HG02759 (cell line): ENCODE measurements around the gene EID3.
"Not testable (repeated sequence)": the region's sequence is repeated elsewhere in the genome, so short reads cannot be mapped to it uniquely, and the experiment has no call there.

Experiments
- ATAC-seq: cut with Tn5 transposase; IDR thresholded peaks from one replicate; pipeline ENCODE4 v1.9.1; 2021; ENCODE audit warnings: mild to moderate bottlenecking, moderate library complexity; ENCODE audit not compliant: unreplicated experiment

The EID3 gene

GRCh38 chr12:104288635-104289274 lies 14.8 kb upstream of the EID3 start:
- peak; percentile 53 for ATAC-seq

- no peak for ATAC-seq
These were observed 13.2 kb upstream of the EID3 start for GRCh38 chr12:104290320-104290719.

GRCh38 chr12:104290855-104291254 lies 12.7 kb upstream of the EID3 start:
- no peak for ATAC-seq

- ATAC-seq: no peak
These were observed 11.5 kb upstream of the EID3 start for GRCh38 chr12:104291867-104292524.

GRCh38 chr12:104292872-104293794 lies 10.4 kb upstream of the EID3 start:
- ATAC-seq: no peak

- ATAC-seq: not testable (repeated sequence)
These were observed 9.2 kb upstream of the EID3 start for GRCh38 chr12:104294158-104294859.

- ATAC-seq: no peak
These were observed 8.4 kb upstream of the EID3 start for GRCh38 chr12:104294927-104295668.

GRCh38 chr12:104295954-104296353 lies 7.6 kb upstream of the EID3 start:
- no peak for ATAC-seq

GRCh38 chr12:104296718-104297117 lies 6.8 kb upstream of the EID3 start:
- ATAC-seq: no peak

- no peak for ATAC-seq
These were observed 5.9 kb upstream of the EID3 start for GRCh38 chr12:104297477-104298113.

- no peak for ATAC-seq
These were observed 3.6 kb upstream of the EID3 start for GRCh38 chr12:104299842-104300481.

GRCh38 chr12:104304261-104305009 lies 896 bp downstream of the EID3 start:
- ATAC-seq: no peak

- ATAC-seq: no peak
These were observed 1.8 kb downstream of the EID3 start for GRCh38 chr12:104305349-104305748.

- no peak for ATAC-seq
These were observed 2.8 kb downstream of the EID3 start for GRCh38 chr12:104306376-104306775.

- ATAC-seq: no peak
These were observed 3.6 kb downstream of the EID3 start for GRCh38 chr12:104306943-104307654.

- no peak for ATAC-seq
These were observed 4.1 kb downstream of the EID3 start for GRCh38 chr12:104307655-104308000.

GRCh38 chr12:104309446-104309993 lies 6.0 kb downstream of the EID3 start:
- no peak for ATAC-seq
